ENCODE data around the gene BOC. TPM values are rescaled to one million over a fixed set of nuclear protein-coding genes. Genes with fewer than 3 reads are reported as not detected.

BOC gene
- total and polyA plus RNA-seq, 10 donors = 1.5 to 21.9 (median 13.5) TPM

DNA sequence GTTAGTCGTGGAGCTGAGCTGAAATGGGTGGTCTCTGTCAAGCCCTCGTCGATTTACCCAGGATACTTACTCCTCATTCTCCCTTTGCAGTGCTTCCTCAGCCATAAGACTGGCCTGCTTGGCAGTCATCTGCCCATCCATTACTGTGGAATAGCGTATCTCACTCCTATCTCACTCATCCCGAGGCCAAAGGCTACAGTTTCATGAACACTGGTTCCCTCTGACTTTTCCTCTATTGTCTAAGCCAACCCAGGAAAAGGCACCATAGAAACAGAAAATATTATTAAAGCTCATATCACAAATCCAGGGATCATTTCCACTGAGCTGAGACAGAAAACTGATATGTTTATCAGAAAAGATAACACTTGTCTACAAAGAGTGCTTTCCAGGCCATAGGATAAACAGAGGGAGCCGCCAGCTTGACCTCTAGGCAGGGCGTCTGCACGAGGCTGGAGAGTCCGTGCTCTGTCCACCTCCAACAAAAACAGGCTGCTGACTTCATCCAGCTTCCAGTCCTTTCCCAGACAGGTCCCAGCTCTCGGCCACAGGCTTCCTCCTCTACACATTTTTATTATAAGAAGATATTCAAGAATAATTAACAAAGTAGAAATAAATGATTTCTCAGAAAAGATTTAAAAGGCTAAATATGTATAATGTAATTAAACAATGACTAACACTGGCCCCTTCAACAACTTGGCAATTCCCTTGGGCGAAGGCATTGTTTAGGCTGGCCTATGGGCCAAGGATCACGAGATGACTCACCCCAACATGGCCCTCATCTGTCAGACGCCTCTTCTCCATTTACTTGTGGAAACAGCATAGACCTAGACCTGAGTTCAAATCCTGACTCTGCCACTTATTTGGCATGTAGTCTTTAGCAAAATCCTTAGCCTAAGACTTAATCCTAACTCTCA lies 27.4 kb upstream of the BOC start:
- intact Hi-C loops (cut with DNase I; ENCODE audit: low total_unique reads) = no loop called here
- 80 to 91% (median 86%) methylated on average over 13 of the region's 13 CpGs for WGBS, 5 donors
- H3K27me3 ChIP-seq (replicated peaks in 1 of 7) = no peaks in the 10 kb centered on the region
- no peak overlapping the region for H3K27ac ChIP-seq
- DNase-seq = no peak
- no peaks in the 10 kb centered on the region for H3K4me1 ChIP-seq
- H3K36me3 ChIP-seq = no peaks in the 10 kb centered on the region
- H3K4me3 ChIP-seq = no peak overlapping the region
- peaks cover 0 to 16% (median 9%) of the 10 kb centered on the region in 8 donors for H3K9me3 ChIP-seq
- TF ChIP-seq, protein P1, sequence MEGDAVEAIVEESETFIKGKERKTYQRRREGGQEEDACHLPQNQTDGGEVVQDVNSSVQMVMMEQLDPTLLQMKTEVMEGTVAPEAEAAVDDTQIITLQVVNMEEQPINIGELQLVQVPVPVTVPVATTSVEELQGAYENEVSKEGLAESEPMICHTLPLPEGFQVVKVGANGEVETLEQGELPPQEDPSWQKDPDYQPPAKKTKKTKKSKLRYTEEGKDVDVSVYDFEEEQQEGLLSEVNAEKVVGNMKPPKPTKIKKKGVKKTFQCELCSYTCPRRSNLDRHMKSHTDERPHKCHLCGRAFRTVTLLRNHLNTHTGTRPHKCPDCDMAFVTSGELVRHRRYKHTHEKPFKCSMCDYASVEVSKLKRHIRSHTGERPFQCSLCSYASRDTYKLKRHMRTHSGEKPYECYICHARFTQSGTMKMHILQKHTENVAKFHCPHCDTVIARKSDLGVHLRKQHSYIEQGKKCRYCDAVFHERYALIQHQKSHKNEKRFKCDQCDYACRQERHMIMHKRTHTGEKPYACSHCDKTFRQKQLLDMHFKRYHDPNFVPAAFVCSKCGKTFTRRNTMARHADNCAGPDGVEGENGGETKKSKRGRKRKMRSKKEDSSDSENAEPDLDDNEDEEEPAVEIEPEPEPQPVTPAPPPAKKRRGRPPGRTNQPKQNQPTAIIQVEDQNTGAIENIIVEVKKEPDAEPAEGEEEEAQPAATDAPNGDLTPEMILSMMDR (IDR thresholded peaks at IDR 0.05 in 8 of 11, conservative IDR thresholded peaks at IDR 0.05 in 3 of 11) = no peak
- TF ChIP-seq POLR2A (IDR thresholded peaks at IDR 0.05) (no peak), POLR2AphosphoS5 (IDR thresholded peaks at IDR 0.05) (no peak)

DNA sequence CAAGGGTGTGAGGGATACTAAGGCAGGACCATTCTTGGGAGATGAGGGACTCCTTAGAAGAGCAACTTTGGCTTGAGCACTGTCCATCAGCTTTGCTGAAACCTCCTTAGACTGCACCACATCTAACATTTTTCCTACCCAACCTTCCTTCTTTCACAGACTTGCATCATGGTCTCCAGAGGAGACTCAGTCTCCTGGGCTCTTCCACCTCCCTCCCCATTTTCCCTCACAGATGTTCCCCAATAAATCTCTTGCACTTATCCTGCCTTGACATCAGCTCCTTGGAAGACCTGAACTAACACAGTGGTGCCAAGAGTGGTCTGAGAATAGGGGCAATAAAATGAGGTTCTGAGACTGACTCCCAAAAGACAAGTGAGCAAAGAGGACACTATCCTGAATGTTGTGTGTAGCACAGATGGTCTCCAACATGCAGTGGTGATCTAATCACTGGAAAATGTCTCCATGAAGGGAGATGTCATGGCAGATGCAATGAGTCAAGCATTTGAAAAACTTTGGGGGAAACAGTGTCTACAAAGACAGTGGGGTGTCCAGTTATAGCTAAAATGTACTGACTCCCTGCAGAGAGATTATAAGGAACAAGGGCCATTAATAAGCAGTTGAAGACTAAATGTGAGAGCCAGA lies 26.0 kb upstream of the BOC start:
- DNase-seq = no peak
- H3K9me3 ChIP-seq = peaks cover 0 to 21% (median 9%) of the 10 kb centered on the region in 8 donors
- no peak overlapping the region for H3K4me3 ChIP-seq
- intact Hi-C loops (cut with DNase I; ENCODE audit: low total_unique reads) = no loop called here
- no peaks in the 10 kb centered on the region for H3K4me1 ChIP-seq
- no peaks in the 10 kb centered on the region for H3K36me3 ChIP-seq
- no peaks in the 10 kb centered on the region for H3K27me3 ChIP-seq (replicated peaks in 1 of 7)
- no peak overlapping the region for H3K27ac ChIP-seq
- TF ChIP-seq, protein P1 (IDR thresholded peaks at IDR 0.05 in 8 of 11, conservative IDR thresholded peaks at IDR 0.05 in 3 of 11) = no peak
- no peak for TF ChIP-seq POLR2AphosphoS5 (IDR thresholded peaks at IDR 0.05)
- TF ChIP-seq POLR2A (IDR thresholded peaks at IDR 0.05) = no peak

DNA sequence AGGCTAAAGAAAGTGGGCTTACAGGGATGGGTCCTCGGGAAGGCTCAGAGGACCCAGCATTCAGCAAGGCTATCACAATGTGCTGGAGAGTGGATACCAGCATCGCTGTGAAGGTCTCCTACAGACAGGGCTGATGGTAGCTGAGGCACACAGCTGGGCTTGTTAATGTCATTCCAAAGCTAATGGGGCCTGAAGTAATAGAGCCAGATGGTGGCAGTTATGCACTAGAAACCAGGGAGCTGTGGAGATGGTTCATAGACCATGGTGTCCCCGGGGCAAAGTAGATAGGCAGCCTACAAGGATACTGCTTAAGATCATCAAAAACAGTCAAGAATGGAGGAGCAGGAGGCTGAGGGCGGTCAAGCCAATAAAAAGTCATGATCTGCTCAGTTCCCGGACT lies 24.8 kb upstream of the BOC start:
- no peaks in the 10 kb centered on the region for H3K27me3 ChIP-seq (replicated peaks in 1 of 7)
- intact Hi-C loops (cut with DNase I; ENCODE audit: low total_unique reads) = no loop called here
- TF ChIP-seq POLR2AphosphoS5 (IDR thresholded peaks at IDR 0.05) = no peak
- no peak for DNase-seq
- WGBS, 5 donors = 88 to 92% (median 91%) methylated on average over 5 of the region's 5 CpGs
- no peaks in the 10 kb centered on the region for H3K4me1 ChIP-seq
- H3K36me3 ChIP-seq = no peaks in the 10 kb centered on the region
- no peak overlapping the region for H3K27ac ChIP-seq
- H3K9me3 ChIP-seq = peaks cover 0 to 21% (median 9%) of the 10 kb centered on the region in 8 donors
- H3K4me3 ChIP-seq = no peak overlapping the region

DNA sequence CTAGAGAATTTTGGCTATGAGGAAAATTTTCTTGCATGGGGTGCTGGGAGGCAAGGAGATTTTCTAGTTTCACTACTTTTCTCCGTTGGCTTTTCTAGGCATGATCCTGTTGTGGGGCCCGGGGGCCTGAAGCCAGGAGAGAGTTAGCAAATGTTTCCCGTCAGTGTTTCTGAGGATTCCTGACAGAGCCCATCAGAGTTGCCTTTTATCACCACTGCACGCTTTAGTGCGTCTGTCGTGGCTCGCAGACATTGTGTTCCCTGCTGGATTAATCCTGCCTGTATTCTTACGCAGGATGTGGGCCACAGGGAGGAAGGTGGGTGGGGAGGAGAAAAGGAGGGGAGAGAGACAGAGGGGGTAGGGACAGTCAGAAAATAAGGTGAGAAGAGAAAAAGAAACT lies 18.1 kb upstream of the BOC start:
- TF ChIP-seq POLR2AphosphoS5 (IDR thresholded peaks at IDR 0.05) (no peak), POLR2A (IDR thresholded peaks at IDR 0.05) (no peak)
- TF ChIP-seq, protein P1 (IDR thresholded peaks at IDR 0.05 in 8 of 11, conservative IDR thresholded peaks at IDR 0.05 in 3 of 11) = no peak
- no peak for DNase-seq
- Histone ChIP-seq H3K4me3 (no peak overlapping the region), H3K36me3 (no peaks in the 10 kb centered on the region), H3K9me3 (peaks cover 0 to 11% (median 4%) of the 10 kb centered on the region in 8 donors), H3K27ac (no peak overlapping the region), H3K4me1 (no peaks in the 10 kb centered on the region), H3K27me3 (replicated peaks in 1 of 7) (no peaks in the 10 kb centered on the region)
- WGBS, 5 donors = 72 to 89% (median 77%) methylated on average over 8 of the region's 8 CpGs
- intact Hi-C loops (cut with DNase I; ENCODE audit: low total_unique reads) = no loop called here
